Measurements from ENCODE around the gene VSIG4.

- TF ChIP-seq POLR2A (IDR thresholded peaks at IDR 0.05) (no peak), CTCF (IDR thresholded peaks at IDR 0.05) (no peak)
Measured at GRCh38 chrX:66024092-66024467, 15.8 kb downstream of the VSIG4 start.

Data from stomach (tissue), 4 donors.